CD4-positive, alpha-beta T cell treated with Interferon gamma for 1 hour (primary cell): ENCODE results near the gene AMD1.

ENCODE experiments used
- DNase-seq: peaks from one replicate; pipeline ENCODE4 v3.0.0-alpha.2; 2020

Gene AMD1

DNA sequence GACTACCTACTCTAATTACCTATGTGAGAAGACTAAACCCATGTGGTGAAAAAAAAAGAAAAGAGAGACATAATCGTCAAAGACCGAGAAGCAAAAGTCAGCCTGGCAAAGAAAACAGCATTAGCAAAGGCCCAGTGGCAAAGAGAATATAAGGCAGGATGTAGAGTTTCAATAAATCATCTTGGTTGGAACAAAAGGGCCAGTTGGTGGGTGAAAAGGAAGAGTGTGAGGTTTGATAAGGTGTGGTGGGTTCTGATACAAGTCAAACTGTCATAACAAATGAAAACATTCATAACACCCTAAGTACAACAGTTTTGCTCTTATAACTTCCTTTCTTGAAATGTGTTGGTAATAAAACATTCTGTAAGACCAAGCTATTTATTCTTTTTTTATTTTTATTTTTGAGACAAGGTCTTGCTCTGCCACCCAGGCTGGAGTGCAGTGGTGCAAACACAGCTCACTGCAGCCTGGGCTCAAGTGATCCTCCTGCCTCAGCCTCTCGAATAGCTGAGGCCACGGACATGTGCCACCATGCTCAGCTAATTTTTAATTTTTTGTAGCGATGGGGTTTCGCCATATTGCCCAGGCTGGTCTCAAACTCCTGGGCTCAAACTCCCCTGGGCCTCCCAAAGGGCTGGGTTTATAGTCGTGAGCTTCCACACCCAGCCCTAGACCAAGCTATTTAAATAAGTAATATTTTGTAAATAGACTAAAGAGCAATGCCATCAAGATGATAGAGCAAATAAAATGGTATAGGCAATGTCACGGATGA is 65.0 kb downstream of the AMD1 start:
- no peak for DNase-seq

DNA sequence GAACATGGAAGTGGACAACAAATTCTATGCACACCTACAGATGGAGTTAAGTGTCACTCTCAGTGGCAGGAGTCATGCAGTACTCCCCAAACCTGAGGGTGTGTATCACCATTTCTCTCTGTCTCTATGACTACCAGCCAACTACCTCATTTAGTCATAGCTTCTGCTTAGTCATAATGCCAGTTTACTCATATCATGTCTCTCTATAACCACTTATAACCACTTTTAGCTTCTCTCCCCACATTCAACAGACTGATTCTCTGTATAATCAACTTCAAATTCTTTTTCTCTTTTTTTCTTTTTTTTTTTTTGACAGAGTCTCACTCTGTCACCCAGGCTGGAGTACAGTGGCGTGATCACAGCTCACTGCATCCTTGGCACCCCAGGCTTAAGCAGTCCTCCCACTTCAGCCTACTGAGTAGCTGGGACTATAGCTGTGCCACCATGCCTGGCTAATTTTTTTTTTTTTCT is 70.1 kb downstream of the AMD1 start:
- DNase-seq: peak; percentile 48
